GM12878 (cell line): ENCODE results near the gene FTSJ1. TPM values are rescaled to one million over a fixed set of nuclear protein-coding genes. Genes with fewer than 3 reads are reported as not detected.
A peak's percentile ranks its signal among the peaks of the same experiment; 100 is the strongest.

Experiments
- ATAC-seq: fragments of 200-7000 bp; cut with Tn5 transposase; 3 replicates; pipeline ENCODE4 v1.9.1; 2020; ENCODE audit warnings: mild to moderate bottlenecking, moderate library complexity
- BruUV-seq: library from RNA; stranded (reverse); fragments of 400-500 nt; replicated peaks from 2 replicates; lab custom pipeline; 2021; lab: Mats Ljungman, UMichigan
- CTCF ChIA-PET: fragments of 300-600 bp; sonication (Branson Sonifier 250); formaldehyde crosslinking; extraction: SDS; loops from one replicate; lab custom pipeline; 2021; ENCODE audit warnings: inconsistent platforms; lab: Yijun Ruan, JAX
- POLR2A ChIA-PET: fragments of 350-600 bp; formaldehyde crosslinking; extraction: SDS; loops from one replicate; lab custom pipeline; 2021; ENCODE audit warnings: inconsistent platforms; lab: Charles Lee
- RAD21 ChIA-PET: fragments of 300-600 bp; sonication (Branson Sonifier 250); formaldehyde crosslinking; loops from one replicate; lab custom pipeline; 2023; ENCODE audit warnings: antibody characterized with exemption; ENCODE audit not compliant: unreplicated experiment; lab: Charles Lee
- SMC1A ChIA-PET: fragments of 300-600 bp; sonication (Branson Sonifier 250); formaldehyde crosslinking; loops from one replicate; lab custom pipeline; 2023; ENCODE audit not compliant: unreplicated experiment, uncharacterized antibody; lab: Charles Lee
- DNase-seq: peaks from one replicate; pipeline ENCODE4 v3.0.0-alpha.2; 2011; ENCODE audit warnings: low read depth, low spot score
- FAIRE-seq: peaks from 3 replicates; lab custom pipeline; 2011; peaks lifted over from hg19 to GRCh38; lab: Jason Lieb, UNC
- H2AFZ ChIP-seq: 2 replicates; pipeline ENCODE4 v1.6.0; 2011; ENCODE audit warnings: low read depth, low read length, control low read depth; ENCODE audit not compliant: control insufficient read depth
- H3K27ac ChIP-seq: 2 replicates; pipeline ENCODE4 v1.5.1; 2011; ENCODE audit warnings: control low read depth; ENCODE audit not compliant: control insufficient read depth, insufficient read depth
- H3K27me3 ChIP-seq, 2 experiments: replicated peaks in 1 of 2; 2 replicates each; pipeline versions ENCODE4 v1.6.0 to v1.6.1; 2011; ENCODE audit warnings: low read length in 1 of 2; ENCODE audit not compliant: control insufficient read depth in 2 of 2, insufficient read depth in 2 of 2
- H3K36me3 ChIP-seq, 2 experiments: 2 replicates each; pipeline ENCODE4 v1.5.1; 2011; ENCODE audit warnings: low read length in 1 of 2; ENCODE audit not compliant: control insufficient read depth in 2 of 2, insufficient read depth in 2 of 2
- H3K4me1 ChIP-seq: 2 replicates; pipeline ENCODE4 v1.6.1; 2011; ENCODE audit warnings: mild to moderate bottlenecking, low read length, moderate library complexity, mixed read lengths; ENCODE audit not compliant: control insufficient read depth, insufficient read depth
- H3K4me2 ChIP-seq: 2 replicates; pipeline ENCODE4 v1.6.0; 2011; ENCODE audit warnings: control low read depth; ENCODE audit not compliant: control insufficient read depth, insufficient read depth
- H3K4me3 ChIP-seq: fragments of 200-600 bp; sonication (generic); 2 replicates; pipeline ENCODE4 v1.5.1; 2016
- H3K79me2 ChIP-seq: 2 replicates; pipeline ENCODE4 v1.6.0; 2011; ENCODE audit warnings: low read length; ENCODE audit not compliant: control insufficient read depth, insufficient read depth
- H3K9ac ChIP-seq: 2 replicates; pipeline ENCODE4 v1.8.0; 2011; ENCODE audit warnings: low read length, control low read depth, mixed read lengths; ENCODE audit not compliant: control insufficient read depth, insufficient read depth
- H3K9me3 ChIP-seq: replicated peaks from 3 replicates; pipeline ENCODE4 v1.5.1; 2011; ENCODE audit warnings: mild to moderate bottlenecking, low read length; ENCODE audit not compliant: control insufficient read depth, insufficient read depth
- H4K20me1 ChIP-seq: 2 replicates; pipeline ENCODE4 v1.6.0; 2011; ENCODE audit not compliant: control insufficient read depth, insufficient read depth
- EZH2 ChIP-seq: IDR thresholded peaks from 2 replicates; pipeline ENCODE4 v1.6.1; 2012; ENCODE audit warnings: low read depth, mild to moderate bottlenecking, control low read depth, inconsistent platforms, low read length, borderline replicate concordance; ENCODE audit not compliant: control insufficient read depth
- NFIC ChIP-seq: IDR thresholded peaks from 2 replicates; pipeline ENCODE4 v1.6.1; 2012; ENCODE audit warnings: low read depth, mild to moderate bottlenecking, inconsistent platforms, low read length, moderate library complexity
- SUPT20H ChIP-seq: IDR thresholded peaks from 2 replicates; pipeline ENCODE4 v1.6.1; 2011; ENCODE audit warnings: low read depth, mild to moderate bottlenecking, low read length, moderate library complexity, borderline replicate concordance; ENCODE audit not compliant: control insufficient read depth
- USF2 ChIP-seq: IDR thresholded peaks from 2 replicates; pipeline ENCODE4 v1.6.1; 2011; ENCODE audit warnings: low read depth, low read length, improper control_type of control experiment, borderline replicate concordance
- ZNF207 ChIP-seq: fragments of 450-650 bp; IDR thresholded peaks from 2 replicates; pipeline ENCODE4 v1.6.1; 2014; ENCODE audit warnings: antibody characterized with exemption, mild to moderate bottlenecking, borderline replicate concordance
- WGBS: methylation state at CpG from one replicate; pipeline ENCODE4 v1.1.6; 2016; ENCODE audit warnings: low lambda C conversion rate; ENCODE audit not compliant: insufficient replicate concordance, insufficient coverage; ENCODE audit errors: missing lambda C conversion rate; 5-methylcytosine and 5-hydroxymethylcytosine counted together
- in situ Hi-C: fragments of 300-500 bp; cut with MboI; formaldehyde crosslinking; loops from 9 replicates; pipeline ENCODE4 v1.14.3; 2018; ENCODE audit warnings: mixed read lengths
- intact Hi-C: fragments of 100-400 bp; cut with micrococcal nuclease; formaldehyde crosslinking; loops from one replicate; pipeline ENCODE4 v1.14.2; 2022; ENCODE audit not compliant: unreplicated experiment
- polyA plus RNA-seq, 11 experiments: library from polyadenylated mRNA; depleted of rRNA in 4 of 11; unstranded in 6 of 11; stranded (reverse) in 5 of 11; fragments of >200 nt; fragmentation: Nextera tagmentation in 4 of 11; fragmentation: Illumina TruSeq in 1 of 11; extraction: Ambion mirVana in 4 of 11; extraction: Trizol in 1 of 11; gene quantifications; 1 replicate in 1 of 11; 2 replicates in 10 of 11; pipeline versions ENCODE4 v1.2.1 to v1.2.3, GENCODE V29; 2011 to 2016; ENCODE audit warnings: inconsistent platforms in 2 of 11, missing spikeins in 2 of 11, low read depth in 1 of 11
- total RNA-seq, 4 experiments: library from RNA; depleted of rRNA in 3 of 4; stranded (reverse); fragments of >200 nt in 3 of 4; fragmentation: Illumina TruSeq in 1 of 4; extraction: Trizol in 1 of 4; gene quantifications; 2 replicates each; pipeline versions ENCODE4 v1.2.1 to v1.2.3, GENCODE V29; 2013 to 2021
- TF ChIP-seq, protein P1 (sequence below): IDR thresholded peaks from 2 replicates; pipeline ENCODE4 v1.6.1; 2011; ENCODE audit warnings: mild to moderate bottlenecking, low read depth, low read length, moderate library complexity; ENCODE audit not compliant: insufficient replicate concordance

Gene FTSJ1
- total and polyA plus RNA-seq, 10 of the 15 experiments (the other 5 are each of a cell fraction or from before 2014, with no cell fraction given) = 8.8 to 87.8 (median 57.9) TPM

GRCh38 chrX:48474581-48474980 is 1.4 kb upstream of the FTSJ1 start:
- intact Hi-C loops = loop anchor here (2.0 to 10.0 kb wide), 2 partner anchors 100 to 420 kb away; partner anchors contain the start of genes PQBP1, RBM3 and TIMM17B
- no TSS peak for BruUV-seq
- in situ Hi-C loops = no loop called here
- POLR2A ChIA-PET = interaction anchor here (1.0 kb wide), 1 partner anchor 100 kb away, joined by 4 read pairs; the partner anchor contains the start of gene RBM3
- Histone ChIP-seq H3K27ac (no peak overlapping the region), H3K79me2 (peaks cover 27% of the 10 kb centered on the region), H3K9me3 (no peaks in the 10 kb centered on the region), H3K4me1 (peaks cover 5% of the 10 kb centered on the region), H3K27me3 (no peaks in the 10 kb centered on the region), H2AFZ (no peak overlapping the region), H3K9ac (no peak overlapping the region), H3K36me3 (no peaks in the 10 kb centered on the region; a peak in 1 of 4 replicates), H3K4me2 (peak overlapping the region; percentile 21; the same call in 1 of the 2 replicates), H3K4me3 (no peak overlapping the region), H4K20me1 (no peaks in the 10 kb centered on the region)
- no peak for FAIRE-seq
- SMC1A ChIA-PET = interaction anchor here (1.5 to 2.1 kb wide), 2 partner anchors 34 to 66 kb away, joined by 5 to 7 read pairs; partner anchors contain the start of genes PORCN and TBC1D25
- TF ChIP-seq USF2 = no peak
- TF ChIP-seq NFIC = no peak
- no peak for TF ChIP-seq EZH2
- WGBS = 74% methylated on average over 6 of the region's 6 CpGs
- CTCF ChIA-PET = interaction anchor here (0.6 to 2.7 kb wide), 8 partner anchors 9 to 609 kb away, joined by 3 to 19 read pairs (median 3); partner anchors contain the start of genes EBP, RBM3 and TBC1D25
- RAD21 ChIA-PET = interaction anchor here (1.3 kb wide), 3 partner anchors 64 to 100 kb away, joined by 5 read pairs; partner anchors contain the start of genes RBM3 and TBC1D25
- DNase-seq = no peak
- no peak for ATAC-seq

DNA sequence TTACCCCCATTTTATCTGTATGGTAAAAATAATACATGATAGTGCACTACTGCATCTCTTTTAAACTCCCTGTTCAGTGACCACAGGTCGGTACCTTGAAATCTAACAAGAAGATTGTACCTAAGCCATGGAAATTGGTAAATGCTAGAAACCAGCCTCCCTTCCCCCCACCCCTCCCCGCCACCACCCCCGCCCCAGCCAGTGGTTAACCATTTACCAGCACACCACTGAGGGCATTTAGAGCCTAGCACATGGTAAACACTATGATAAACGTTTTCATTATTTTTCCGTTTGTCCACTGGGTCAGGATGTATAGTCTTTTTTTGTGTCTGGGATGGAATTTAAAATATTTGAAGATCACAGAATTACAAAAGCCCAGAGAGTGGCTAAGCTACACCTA is 703 bp upstream of the FTSJ1 start:
- H3K79me2 ChIP-seq = peaks cover 27% of the 10 kb centered on the region
- peak overlapping the region; percentile 82; the same call in 1 of the 2 replicates for H2AFZ ChIP-seq
- H3K9me3 ChIP-seq = no peaks in the 10 kb centered on the region
- FAIRE-seq = no peak
- POLR2A ChIA-PET = interaction anchor here (0.5 kb wide), 1 partner anchor 9 kb away, joined by 3 read pairs; no protein-coding TSS in a partner anchor
- in situ Hi-C loops = no loop called here
- H3K4me3 ChIP-seq = peak overlapping the region; percentile 60
- BruUV-seq = no TSS peak
- peak overlapping the region; percentile 73 for H3K27ac ChIP-seq
- 18% methylated on average over 3 of the region's 5 CpGs for WGBS
- RAD21 ChIA-PET = interaction anchor here (1.3 kb wide), 3 partner anchors 64 to 99 kb away, joined by 5 read pairs; partner anchors contain the start of genes RBM3 and TBC1D25
- CTCF ChIA-PET = interaction anchor here (1.4 to 2.7 kb wide), 2 partner anchors 9 to 100 kb away, joined by 4 to 19 read pairs; partner anchors contain the start of gene RBM3
- H3K36me3 ChIP-seq = no peaks in the 10 kb centered on the region; a peak in 2 of 4 replicates
- intact Hi-C loops = loop anchor here (2.0 to 10.0 kb wide), 2 partner anchors 100 to 420 kb away; partner anchors contain the start of genes PQBP1, RBM3 and TIMM17B
- H3K4me2 ChIP-seq = peak overlapping the region; percentile 38; the same call in 1 of the 2 replicates
- no peaks in the 10 kb centered on the region for H3K4me1 ChIP-seq
- peak; percentile 40 for ATAC-seq
- H3K27me3 ChIP-seq = no peaks in the 10 kb centered on the region
- no peak for DNase-seq
- H4K20me1 ChIP-seq = no peaks in the 10 kb centered on the region
- SMC1A ChIA-PET = interaction anchor here (1.5 to 2.1 kb wide), 2 partner anchors 33 to 65 kb away, joined by 5 to 7 read pairs; partner anchors contain the start of genes PORCN and TBC1D25
- H3K9ac ChIP-seq = peak overlapping the region; percentile 85; the same call in 1 of the 2 replicates
- TF ChIP-seq, protein P1, sequence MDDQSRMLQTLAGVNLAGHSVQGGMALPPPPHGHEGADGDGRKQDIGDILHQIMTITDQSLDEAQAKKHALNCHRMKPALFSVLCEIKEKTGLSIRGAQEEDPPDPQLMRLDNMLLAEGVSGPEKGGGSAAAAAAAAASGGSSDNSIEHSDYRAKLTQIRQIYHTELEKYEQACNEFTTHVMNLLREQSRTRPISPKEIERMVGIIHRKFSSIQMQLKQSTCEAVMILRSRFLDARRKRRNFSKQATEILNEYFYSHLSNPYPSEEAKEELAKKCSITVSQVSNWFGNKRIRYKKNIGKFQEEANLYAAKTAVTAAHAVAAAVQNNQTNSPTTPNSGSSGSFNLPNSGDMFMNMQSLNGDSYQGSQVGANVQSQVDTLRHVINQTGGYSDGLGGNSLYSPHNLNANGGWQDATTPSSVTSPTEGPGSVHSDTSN = no peak
- TF ChIP-seq SUPT20H (no peak), ZNF207 (no peak)
